Ascending aorta (tissue), 2 donors: ENCODE data around the gene GSG1. TPM values are rescaled to one million over a fixed set of nuclear protein-coding genes. Genes with fewer than 3 reads are reported as not detected.

Experiments used
- DNase-seq, 2 donors: peaks; one replicate each; pipeline ENCODE4 v3.0.0-alpha.2; 2019; ENCODE audit warnings: low spot score in 2 of 2
- H3K27ac ChIP-seq, 2 donors: fragments of 200-600 bp; sonication (generic); one replicate each; pipeline ENCODE4 v1.5.1; 2016 to 2017; ENCODE audit warnings: mild to moderate bottlenecking in 1 of 2
- H3K27me3 ChIP-seq: fragments of 200-600 bp; sonication (generic); one replicate; pipeline ENCODE4 v1.5.1; 2017
- H3K36me3 ChIP-seq, 2 donors: fragments of 200-600 bp; sonication (generic); one replicate each; pipeline ENCODE4 v1.5.1; 2016
- H3K4me1 ChIP-seq, 2 donors: fragments of 200-600 bp; sonication (generic); one replicate each; pipeline ENCODE4 v1.5.1; 2016 to 2017; ENCODE audit warnings: mild to moderate bottlenecking in 1 of 2
- H3K4me3 ChIP-seq, 2 donors: fragments of 200-600 bp; sonication (generic); one replicate each; pipeline ENCODE4 v1.5.1; 2016 to 2017; ENCODE audit warnings: mild to moderate bottlenecking in 1 of 2
- H3K9me3 ChIP-seq, 2 donors: fragments of 200-600 bp; sonication (generic); one replicate each; pipeline ENCODE4 v1.5.1; 2016
- CTCF ChIP-seq, 3 experiments: fragments of 200-600 bp in 2 of 3; fragments of 450-650 bp in 1 of 3; sonication (generic) in 2 of 3; IDR thresholded peaks; one replicate each; pipeline ENCODE4 v1.5.1; 2016 to 2019; ENCODE audit warnings: antibody characterized with exemption in 3 of 3, mild to moderate bottlenecking in 1 of 3, moderate library complexity in 1 of 3
- intact Hi-C: fragments of 100-400 bp; cut with DNase I; formaldehyde crosslinking; loops from one replicate; pipeline ENCODE4 v1.15.1; 2023
- total RNA-seq: library from RNA; depleted of rRNA; stranded (reverse); fragments of >200 nt; gene quantifications from one replicate; pipeline ENCODE4 v1.1.0, GENCODE V29; 2016

GSG1 gene
- total RNA-seq, 1 donor from 2014 or later: not detected

- Histone ChIP-seq H3K4me3 (no peak overlapping the region), H3K4me1 (no peaks in the 10 kb centered on the region), H3K36me3 (no peaks in the 10 kb centered on the region), H3K27me3 (no peaks in the 10 kb centered on the region), H3K27ac (no peak overlapping the region), H3K9me3 (no peaks in the 10 kb centered on the region)
- intact Hi-C loops: no loop called here
- no peak for TF ChIP-seq CTCF (IDR thresholded peaks at IDR 0.05)
- DNase-seq: no peak
Observed at GRCh38 chr12:13127444-13127843, 24.0 kb upstream of the GSG1 start.

DNA sequence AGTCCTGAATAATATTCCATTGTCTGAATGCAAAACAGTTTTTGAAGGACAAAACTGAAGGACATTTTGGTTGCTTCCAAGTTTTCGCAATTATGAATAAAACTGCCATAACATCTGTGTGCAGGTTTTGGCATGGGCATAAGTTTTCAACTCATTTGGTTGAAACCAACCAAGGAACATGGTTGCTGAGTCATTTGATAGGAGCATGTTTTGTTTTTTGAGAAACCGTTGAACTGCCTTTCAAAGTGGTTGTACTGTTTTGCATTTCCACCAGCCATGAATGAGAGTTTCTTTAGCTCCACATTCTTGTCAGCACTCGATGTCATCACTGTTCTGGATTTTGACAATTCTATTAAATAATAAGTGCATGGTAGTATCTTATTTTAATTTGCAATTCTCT is 23.0 kb upstream of the GSG1 start:
- no peak overlapping the region for H3K27ac ChIP-seq
- H3K4me3 ChIP-seq: no peak overlapping the region
- H3K27me3 ChIP-seq: no peaks in the 10 kb centered on the region
- DNase-seq: no peak
- no peaks in the 10 kb centered on the region for H3K36me3 ChIP-seq
- no peak for TF ChIP-seq CTCF (IDR thresholded peaks at IDR 0.05)
- H3K9me3 ChIP-seq: no peaks in the 10 kb centered on the region
- H3K4me1 ChIP-seq: no peaks in the 10 kb centered on the region
- intact Hi-C loops: no loop called here

DNA sequence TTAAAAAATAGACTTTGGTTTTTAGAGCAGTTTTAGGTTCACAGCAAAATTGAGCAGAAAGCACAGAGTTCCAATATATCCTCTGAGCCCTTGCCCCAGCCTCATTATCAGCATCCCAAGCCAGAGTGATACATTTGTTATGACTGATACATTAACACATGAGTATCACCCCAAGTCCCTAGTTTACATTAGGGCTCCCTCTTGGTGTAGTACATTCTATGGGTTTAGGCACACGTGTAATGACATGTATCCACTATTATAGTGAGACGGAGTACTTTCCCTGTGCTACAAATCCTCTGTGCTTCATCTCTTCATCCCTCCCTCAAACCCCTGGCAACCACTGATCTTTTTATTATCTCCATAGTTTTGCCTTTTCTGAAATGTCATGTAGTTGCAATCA is 22.5 kb upstream of the GSG1 start:
- no peaks in the 10 kb centered on the region for H3K27me3 ChIP-seq
- no peak overlapping the region for H3K4me3 ChIP-seq
- intact Hi-C loops: no loop called here

GRCh38 chr12:13124656-13125505 is 21.4 kb upstream of the GSG1 start:
- no peaks in the 10 kb centered on the region for H3K27me3 ChIP-seq
- H3K36me3 ChIP-seq: no peaks in the 10 kb centered on the region
- no peaks in the 10 kb centered on the region for H3K9me3 ChIP-seq
- H3K4me3 ChIP-seq: no peak overlapping the region
- intact Hi-C loops: no loop called here
- DNase-seq: no peak
- TF ChIP-seq CTCF (IDR thresholded peaks at IDR 0.05): no peak
- no peak overlapping the region for H3K27ac ChIP-seq
- H3K4me1 ChIP-seq: no peaks in the 10 kb centered on the region

More for the DNA sequence above, 22.5 kb upstream of the GSG1 start:
- H3K9me3 ChIP-seq: no peaks in the 10 kb centered on the region
- no peaks in the 10 kb centered on the region for H3K36me3 ChIP-seq
- no peaks in the 10 kb centered on the region for H3K4me1 ChIP-seq
- no peak overlapping the region for H3K27ac ChIP-seq
- TF ChIP-seq CTCF (IDR thresholded peaks at IDR 0.05): no peak
- DNase-seq: no peak

GRCh38 chr12:13121568-13121967 is 18.1 kb upstream of the GSG1 start:
- intact Hi-C loops: no loop called here
- Histone ChIP-seq H3K4me1 (peaks cover 0 to 4% of the 10 kb centered on the region in 2 donors), H3K27ac (no peak overlapping the region), H3K4me3 (no peak overlapping the region), H3K36me3 (no peaks in the 10 kb centered on the region), H3K9me3 (no peaks in the 10 kb centered on the region), H3K27me3 (no peaks in the 10 kb centered on the region)
- no peak for TF ChIP-seq CTCF (IDR thresholded peaks at IDR 0.05)
- DNase-seq: no peak
